SK-MEL-5 (cell line): ENCODE measurements around the gene UBE2V1. TPM values are rescaled to one million over a fixed set of nuclear protein-coding genes. Genes with fewer than 3 reads are reported as not detected.
A peak's percentile ranks its signal among the peaks of the same experiment; 100 is the strongest.
"Not testable (repeated sequence)": the region's sequence is repeated elsewhere in the genome, so short reads cannot be mapped to it uniquely, and the experiment has no call there.

Source experiments
- DNase-seq: peaks from one replicate; pipeline ENCODE4 v3.0.0-alpha.2; 2016; ENCODE audit warnings: low read depth, low spot score
- in situ Hi-C: cut with HindIII; loops from 2 replicates; pipeline ENCODE4 v1.10.0; 2016; ENCODE audit warnings: low sequenced_read_pairs, high pct_unique_total_duplicates, low pct_unique_long_range_greater_than_20kb
- total RNA-seq: library from RNA; depleted of rRNA; stranded (reverse); fragments of >200 nt; shearing (Covaris generic); gene quantifications from 2 replicates; pipeline ENCODE4 v1.2.3, GENCODE V29; 2014

The UBE2V1 gene
- total RNA-seq, 1 experiment from 2014 or later = 53.1 TPM

DNA sequence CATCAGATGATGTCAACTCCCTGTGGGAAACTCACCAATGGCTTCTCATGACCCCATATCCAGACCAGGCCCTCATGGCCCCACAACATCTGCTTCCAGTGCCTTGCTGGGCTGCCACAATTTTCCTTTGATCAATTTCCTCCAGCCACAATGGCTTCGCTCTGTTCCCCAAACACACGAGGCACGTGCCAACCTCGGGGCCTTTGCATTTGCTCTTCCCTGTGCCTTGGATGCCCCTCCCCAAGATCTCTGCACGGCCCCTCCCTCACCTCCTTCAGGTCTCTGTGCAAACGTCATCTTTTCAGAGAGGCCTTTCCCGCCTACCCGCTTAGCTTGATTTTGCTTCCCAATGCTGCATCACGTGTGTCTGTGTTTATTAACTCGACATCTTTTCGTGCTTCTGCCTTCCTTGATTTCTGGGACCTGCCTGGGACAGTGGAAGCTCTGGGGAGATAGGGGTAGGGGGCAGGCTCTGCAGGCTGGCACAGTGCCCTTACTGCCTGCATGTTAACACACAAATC lies 27.4 kb upstream of the UBE2V1 start:
- in situ Hi-C loops = no loop called here
- DNase-seq = no peak

DNA sequence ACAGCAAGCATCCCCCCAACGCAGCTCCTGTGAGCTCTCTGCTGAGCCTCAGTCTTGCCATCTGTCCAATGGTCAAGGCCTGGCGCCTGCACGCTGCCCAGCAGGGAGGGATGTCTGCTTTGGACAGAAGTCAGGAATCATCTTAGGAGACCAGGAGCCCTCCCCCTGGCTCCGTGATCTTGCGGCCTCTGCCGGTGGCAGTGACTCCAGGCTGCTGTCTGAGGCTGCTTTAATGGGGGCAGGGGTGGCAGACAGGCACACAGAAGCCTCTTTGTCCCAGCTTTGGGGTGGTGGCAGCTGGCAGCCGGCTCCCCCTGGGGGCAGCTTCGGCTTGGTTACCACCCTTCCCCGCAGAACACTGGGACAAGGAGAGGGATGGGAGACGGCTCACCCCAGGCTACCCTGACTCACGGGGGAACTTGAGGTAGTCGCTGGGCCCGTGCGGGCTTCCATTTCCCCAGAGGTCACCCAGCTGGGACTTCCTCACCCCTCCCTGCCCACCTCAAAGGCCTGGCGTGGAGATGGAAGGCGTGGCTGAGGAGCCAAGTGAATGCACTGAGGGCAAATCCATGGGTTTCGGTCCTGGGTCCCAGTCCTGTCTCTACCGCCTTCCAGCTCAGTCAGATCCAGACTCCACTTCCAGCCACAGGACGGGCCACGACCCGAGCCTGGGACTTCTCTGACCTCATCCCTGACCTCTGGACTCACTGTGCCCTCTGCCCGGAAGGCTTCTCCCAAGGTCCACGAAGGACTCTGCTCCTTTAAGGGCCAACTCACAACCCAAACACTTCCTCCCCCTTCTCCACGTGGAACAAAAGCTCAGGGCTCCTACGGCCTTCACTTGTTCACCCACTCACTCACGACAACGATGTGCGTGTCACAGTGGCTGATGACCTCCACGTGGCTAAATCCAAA lies 25.8 kb upstream of the UBE2V1 start:
- in situ Hi-C loops = no loop called here
- DNase-seq = peak; percentile 93

DNA sequence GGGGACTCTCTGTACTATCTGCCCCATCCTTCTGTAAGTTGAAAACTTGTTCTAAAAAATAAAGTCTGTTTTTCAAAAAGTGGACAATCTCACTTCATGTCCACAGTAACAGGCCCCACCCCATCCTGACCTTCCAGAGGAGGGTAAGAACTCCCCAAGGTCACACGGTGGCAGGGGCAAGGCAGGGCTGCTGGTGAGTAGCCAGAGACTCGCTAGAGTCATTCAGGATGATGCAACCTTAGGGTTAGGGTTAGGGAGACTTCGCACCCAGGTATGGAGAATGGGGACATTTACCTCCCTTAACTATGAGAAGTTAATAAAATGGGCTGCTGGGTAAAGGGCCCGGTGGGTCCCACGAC lies 25.1 kb upstream of the UBE2V1 start:
- in situ Hi-C loops = no loop called here
- no peak for DNase-seq

DNA sequence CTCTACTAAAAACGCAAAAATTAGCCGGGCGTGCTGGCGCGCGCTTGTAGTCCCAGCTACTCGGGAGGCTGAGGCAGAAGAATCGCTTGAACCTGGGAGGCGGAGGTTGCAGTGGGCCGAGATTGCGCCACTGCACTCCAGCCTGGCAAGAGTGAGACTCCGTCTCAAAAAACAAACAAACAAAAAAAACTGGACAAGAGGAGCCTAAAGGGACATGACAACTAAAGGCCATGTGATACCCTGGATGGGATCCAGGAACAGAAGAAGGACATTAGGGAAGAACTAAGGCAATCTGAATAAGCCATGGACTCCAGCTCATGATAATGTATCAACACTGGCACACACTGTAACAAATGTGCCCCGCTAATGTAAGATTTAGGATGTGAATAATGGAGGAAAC lies 24.8 kb upstream of the UBE2V1 start:
- DNase-seq, in situ Hi-C loops: not testable (repeated sequence)

DNA sequence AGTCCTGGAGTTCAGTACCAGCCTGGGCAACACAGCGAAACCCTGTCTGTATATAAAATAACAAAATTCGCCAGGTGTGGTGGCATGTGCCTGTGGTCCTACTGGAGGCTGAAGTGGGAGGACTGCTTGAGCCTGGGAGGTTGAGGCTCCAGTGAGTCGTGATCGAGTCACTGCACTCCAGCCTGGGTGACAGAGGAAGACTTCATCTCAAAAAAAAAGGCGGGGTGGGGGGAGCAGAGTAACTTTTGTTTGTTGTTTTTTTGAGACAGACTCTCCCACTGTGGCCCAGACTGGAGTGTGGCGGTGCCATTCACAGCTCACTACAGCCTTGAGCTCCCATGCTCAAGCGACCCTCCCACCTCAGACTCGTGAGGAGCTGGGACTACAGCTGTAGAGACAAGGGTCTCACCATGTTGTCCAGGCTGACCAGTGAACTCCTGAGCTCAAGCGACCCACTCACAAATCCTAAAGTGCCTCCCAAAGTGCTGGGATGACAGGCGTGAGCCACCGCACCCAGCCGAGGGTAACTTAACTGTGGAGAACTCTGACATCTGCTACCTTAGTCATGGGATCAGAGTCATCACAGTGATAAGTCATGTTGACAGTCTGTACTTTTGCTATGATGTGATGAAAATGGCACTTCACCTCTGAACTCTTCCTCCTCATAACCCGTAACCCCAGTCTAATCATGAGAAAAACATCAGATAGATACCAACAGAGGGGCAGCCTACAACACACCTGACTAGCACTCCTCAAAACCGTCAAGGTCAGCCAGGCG lies 24.1 kb upstream of the UBE2V1 start:
- in situ Hi-C loops = no loop called here
- DNase-seq = no peak

DNA sequence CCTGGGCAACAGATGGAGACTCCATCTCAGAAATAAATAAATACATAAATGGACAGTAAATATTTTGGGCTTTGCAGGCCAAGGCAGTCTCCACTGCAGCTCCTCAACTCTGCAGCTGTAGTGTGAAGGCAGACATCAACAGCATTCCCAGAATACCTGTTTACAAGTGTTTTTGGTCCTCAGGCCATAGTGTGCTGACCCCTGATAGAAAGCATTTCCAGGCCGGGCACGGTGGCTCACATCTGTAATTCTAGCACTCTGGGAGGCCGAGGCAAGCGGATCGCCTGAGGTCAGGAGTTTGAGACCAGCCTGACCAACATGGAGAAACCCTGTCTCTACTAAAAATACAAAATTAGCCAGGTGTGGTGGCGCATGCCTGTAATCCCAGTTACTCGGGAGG lies 22.2 kb upstream of the UBE2V1 start:
- DNase-seq, in situ Hi-C loops: not testable (repeated sequence)

DNA sequence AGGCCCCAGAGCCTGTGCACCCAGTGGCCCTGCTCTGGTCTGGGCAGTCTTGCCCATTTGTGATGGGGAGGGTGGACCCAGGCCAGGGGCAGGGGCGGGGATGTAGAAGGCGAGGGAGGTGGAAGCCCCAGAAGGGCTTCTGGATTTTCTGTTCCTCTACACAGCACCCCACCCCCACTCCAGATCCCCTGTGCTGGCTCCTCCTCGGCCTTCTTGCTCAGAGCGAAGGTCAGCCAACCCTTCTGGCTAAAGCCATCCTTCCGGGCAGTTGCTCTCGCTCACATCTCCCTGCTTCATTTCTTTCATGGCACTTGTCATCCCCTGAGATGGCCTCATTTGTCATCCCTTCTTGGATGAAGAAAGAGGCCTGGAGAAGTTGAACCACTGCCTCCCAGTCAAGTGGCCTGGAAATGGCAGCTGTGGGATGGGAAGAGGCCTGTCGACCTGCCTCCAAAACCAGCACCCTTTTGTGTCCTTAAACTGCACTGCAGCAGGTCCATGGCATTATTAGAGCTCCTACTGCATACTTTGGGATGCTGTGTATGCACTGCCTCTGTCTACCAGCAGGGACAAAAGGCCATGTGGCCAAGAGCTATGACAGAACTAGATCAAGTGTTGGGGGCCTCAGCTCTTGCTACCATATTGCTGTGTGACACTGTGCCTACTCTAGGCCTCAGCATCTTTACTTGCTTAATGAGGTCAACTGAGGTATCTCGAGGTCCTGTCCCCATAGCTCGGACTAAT lies 20.7 kb upstream of the UBE2V1 start:
- in situ Hi-C loops = no loop called here

DNA sequence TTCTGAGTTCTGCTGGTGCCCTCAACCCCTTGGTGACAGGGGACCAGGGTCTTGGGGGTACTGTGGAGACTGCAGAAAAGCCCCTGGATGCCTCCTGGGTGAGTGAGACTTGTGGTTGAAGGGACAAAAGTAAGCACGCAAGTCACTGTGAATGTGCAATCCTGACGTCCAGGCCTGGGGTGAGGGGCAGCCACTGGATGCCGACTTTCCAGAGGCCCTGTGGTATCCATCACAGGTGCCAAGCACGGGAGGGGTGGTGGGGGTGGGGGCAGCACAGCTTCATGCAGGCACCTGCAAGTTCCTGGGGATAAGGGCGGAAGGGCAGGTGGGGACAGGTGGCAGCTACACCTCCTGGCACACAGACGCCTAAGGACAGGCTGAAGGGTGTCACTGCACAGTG lies 20.1 kb upstream of the UBE2V1 start:
- in situ Hi-C loops = no loop called here
- no peak for DNase-seq

More for the DNA sequence above, 20.7 kb upstream of the UBE2V1 start:
- no peak for DNase-seq

DNA sequence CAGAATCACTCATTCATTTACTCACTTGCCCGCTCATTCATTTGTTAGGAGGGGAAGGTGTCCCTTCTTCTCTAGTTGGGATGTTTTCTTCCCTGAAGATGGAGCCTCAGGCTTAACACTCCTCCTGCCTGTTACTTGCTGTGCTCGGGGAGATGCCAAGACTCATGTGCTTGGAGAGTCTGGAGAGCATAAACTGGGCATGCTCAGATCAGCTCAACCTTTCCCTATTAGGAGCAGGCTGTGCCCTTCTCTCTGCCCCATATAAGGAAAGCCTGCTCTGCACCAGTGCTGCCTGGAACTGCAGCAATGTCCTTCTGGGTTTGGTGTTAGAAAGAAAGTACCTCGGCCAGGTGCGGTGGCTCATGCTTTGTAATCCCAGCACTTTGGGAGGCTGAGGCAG lies 18.0 kb upstream of the UBE2V1 start:
- no peak for DNase-seq

DNA sequence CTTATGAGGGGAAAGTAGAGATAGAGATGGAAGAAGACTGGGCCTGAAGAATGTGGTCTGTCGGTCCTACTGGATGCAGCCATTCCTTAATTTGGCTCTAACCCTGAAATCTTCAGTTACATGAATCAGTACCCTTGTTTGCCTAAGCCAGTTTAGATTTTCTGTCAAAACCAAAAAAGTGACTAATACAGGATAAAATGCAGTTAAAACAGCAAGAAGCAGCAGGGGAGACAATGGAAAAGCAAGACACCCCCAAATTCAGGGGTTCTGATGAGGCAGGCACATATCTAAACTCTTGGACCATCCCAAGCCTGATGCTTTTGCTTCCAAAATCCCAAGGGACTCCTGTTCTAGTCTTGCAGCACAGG lies 17.4 kb upstream of the UBE2V1 start:
- DNase-seq = no peak
- in situ Hi-C loops = no loop called here

More for the DNA sequence above, 18.0 kb upstream of the UBE2V1 start:
- in situ Hi-C loops = no loop called here

DNA sequence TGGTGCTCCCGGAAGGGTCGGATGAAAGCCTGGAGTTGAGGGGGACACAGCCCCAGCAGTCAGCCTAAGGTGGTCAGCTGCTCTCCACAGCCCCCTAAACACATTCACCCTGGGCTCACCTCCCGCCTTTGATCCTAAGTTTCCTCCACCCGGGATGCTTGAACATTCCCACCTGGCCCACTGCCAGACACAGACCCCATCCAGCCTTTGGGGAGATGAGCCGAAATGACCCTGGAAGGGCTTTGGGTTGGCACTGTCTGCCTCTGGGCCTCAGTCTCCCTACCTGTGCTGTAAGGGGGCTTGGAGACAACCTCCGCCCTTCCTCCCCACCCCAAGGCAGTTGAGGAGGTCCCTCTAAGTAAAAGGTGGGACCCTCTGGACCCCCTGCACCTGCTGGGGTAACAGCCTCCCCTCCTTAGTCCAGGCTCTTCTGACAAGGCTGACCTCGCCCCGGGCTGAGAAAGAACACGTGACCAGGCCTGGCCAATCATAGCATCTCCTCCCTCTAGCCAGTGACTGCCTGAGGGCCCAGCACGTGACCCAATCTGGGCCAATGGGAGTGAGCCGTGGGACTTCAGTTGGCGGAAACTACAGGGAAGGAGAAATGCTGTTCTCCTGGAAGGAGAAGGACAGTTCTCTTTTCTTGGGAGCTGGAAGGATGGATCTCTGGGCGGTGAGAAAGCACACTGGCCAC lies 16.9 kb upstream of the UBE2V1 start:
- peak; percentile 41 for DNase-seq
- in situ Hi-C loops = no loop called here

DNA sequence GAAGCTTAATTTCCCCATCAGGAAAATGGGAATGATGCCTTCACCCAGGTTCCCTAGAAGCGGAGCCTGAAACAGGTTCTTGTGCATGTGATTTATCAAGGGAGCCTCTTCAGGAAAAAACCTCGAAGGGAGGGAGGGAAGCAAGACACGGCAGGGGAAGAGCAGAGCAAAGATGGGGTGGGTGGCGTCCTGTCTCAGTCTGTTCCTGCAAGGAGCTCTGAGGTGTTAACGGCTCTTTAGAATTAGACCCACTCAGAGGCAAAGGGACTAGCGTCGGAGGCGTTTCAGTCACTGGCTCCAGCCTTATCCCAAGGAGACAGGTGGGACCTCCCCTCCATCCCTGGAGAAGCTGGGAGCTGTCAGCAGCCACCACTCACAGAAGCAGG lies 15.6 kb upstream of the UBE2V1 start:
- no peak for DNase-seq
- in situ Hi-C loops = no loop called here

DNA sequence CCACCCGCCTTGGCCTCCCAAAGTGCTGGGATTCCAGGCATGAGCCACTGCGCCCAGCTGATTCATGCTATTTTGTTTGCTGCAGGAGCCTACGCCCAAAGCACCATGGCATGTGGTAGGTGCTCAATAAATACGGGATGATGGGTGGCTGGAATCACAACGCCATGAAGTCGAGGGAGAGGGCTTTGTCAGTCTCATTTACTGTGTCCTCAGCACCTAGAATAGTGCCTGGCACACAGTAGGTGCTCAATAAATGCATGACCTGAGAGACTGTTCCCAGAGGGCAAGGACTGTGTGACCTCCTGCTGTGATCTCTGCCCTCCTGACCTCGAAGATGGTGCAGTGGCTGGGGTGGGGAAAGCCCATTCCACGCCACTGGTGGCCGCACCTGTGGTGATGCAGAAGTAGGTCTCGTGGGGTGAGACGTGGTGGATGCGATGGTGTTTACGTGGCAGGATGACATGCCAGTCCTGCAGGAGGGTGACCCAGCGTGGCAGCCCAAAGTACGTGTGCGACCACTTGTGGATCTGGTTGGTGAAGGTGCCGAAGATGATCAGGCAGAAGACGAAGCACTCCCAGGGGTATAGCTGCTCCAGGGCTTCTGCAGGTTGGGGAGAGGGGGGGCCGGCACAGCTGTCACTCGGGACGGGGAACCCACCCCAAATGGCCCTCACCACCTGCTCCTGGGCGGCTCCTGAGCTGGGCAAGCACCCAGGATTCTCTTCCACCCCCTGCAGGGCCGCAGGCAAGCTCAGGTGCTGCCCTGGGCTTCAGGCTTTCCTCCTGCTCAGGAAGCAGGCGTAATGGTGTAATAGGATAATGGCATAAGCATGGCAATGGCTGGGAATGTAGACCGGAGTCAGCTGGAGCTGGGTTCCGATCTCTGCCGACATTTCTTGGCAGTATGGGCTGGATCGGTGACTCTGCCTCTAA lies 14.9 kb upstream of the UBE2V1 start:
- in situ Hi-C loops = no loop called here
- DNase-seq = no peak

DNA sequence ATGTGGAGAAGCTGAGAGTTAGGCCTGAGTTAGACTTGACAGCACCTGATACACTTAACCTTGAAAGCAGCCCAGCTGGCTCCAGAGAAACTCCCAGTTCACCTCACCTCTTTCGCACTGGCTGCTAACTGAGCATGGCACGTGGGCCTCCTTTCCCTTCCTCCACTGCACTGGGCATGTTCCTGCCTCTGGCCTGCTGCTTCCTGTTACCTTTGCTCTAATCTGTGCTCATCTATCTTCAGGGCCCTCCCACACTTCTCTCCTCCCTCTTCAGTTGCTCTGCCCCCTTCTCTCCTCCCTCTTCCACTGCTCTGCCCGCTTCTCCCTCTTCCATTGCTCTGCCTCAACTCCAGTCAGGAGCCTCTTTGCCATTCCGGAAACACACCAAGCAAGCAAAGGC lies 13.7 kb upstream of the UBE2V1 start:
- no peak for DNase-seq
- in situ Hi-C loops = no loop called here

DNA sequence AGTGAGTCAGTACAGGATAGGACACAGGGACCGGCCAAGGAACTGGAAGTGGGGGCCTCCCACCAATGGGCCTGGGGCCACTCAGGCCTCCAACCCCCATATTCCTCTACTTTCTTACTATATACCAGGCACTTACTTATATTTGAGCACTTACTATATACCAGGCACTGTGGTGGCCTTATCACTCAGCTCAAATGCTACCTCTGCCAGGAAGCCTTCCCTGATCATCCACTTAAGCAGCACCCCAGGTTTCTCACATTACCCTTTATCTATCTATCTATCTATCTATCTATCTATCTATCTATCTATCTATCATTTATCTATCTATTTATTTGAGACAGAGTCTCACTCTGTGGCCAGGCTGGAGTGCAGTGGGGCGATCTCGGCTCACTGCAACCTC lies 12.3 kb upstream of the UBE2V1 start:
- DNase-seq = no peak
- in situ Hi-C loops = no loop called here

DNA sequence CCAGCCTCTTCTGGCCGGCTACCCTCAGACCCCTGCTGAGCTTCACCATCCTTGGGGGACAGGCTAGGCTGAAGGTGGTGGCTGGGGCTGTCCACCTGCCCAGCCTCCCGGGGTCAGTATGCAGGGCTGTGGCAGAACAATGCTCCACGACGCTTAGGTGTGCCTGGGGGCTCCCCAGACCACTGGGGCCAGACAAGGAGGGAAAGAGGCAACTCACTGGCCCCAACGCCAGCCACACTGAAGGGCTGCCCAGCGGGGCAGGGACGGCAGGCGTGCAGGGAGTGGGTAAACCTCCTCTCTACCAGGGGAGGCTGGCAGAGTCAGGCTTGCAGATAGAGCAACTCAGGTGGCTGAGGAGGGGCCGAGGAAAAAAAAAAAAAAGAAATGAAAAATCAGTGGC lies 11.5 kb upstream of the UBE2V1 start:
- DNase-seq = no peak
- in situ Hi-C loops = no loop called here

DNA sequence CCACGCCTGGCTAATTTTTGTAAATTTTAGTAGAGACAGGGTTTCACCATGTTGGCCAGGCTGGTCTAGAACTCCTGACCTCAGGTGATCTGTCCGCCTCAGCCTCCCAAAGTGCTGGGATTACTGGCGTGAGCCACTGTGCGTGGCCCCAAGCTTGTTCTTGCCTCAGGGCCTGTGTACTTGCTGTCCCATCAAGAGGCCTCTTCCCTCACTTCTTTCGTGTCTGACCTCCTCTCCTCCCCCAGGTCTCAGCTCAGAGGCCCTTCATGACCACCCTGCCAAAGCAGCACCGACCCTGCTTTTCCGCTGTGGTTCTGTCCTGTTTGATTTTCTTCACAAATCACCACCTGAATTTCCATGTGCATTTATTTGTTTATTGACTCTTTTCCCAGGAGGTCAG lies 10.5 kb upstream of the UBE2V1 start:
- no peak for DNase-seq
- in situ Hi-C loops = no loop called here
